Cardiac fibroblast (primary cell): Measurements from ENCODE around the gene TTLL11.
A peak's percentile ranks its signal among the peaks of the same experiment; 100 is the strongest.

Experiments used
- DNase-seq, 2 donors: peaks; one replicate each; pipeline versions ENCODE4 v3.0.0 to v3.0.0-alpha.2; 2010; ENCODE audit warnings: low read depth in 2 of 2
- H3K4me3 ChIP-seq, 2 donors: replicated peaks in 1 of 2; 1 replicate in 1 of 2; 2 replicates in 1 of 2; pipeline ENCODE4 v1.5.1; 2011; ENCODE audit warnings: low read depth in 2 of 2, low read length in 2 of 2, mild to moderate bottlenecking in 2 of 2, moderate library complexity in 1 of 2
- TF ChIP-seq, protein P1 (sequence below): IDR thresholded peaks from one replicate; pipeline ENCODE4 v1.5.1; 2011; ENCODE audit warnings: low read depth, mild to moderate bottlenecking, low read length, inconsistent platforms

The TTLL11 gene

DNA sequence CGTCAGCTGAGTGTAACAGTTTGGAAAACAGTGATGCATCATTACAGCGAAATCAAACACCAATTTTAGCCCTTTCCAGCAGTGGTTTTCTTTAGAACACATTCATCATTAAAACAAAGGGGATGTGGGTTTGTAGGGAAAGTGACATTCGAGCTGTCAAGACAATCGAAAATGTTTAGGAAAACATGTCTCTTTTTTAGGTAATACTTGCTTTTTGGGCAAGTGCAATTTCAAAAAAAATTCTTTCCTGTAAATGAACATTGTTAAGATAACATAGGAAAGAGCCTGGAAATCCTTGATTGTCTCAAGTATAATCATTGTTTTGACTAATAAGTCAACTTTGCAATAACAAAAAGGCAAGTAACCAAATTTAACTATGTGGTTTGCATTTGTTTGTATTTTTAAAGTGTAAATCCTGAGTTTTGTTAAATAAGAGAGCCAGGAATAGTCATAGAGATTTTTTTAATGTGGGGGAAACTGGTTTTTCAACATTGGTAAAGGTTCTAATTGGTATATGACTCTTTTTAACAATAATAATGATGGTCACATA is 182.5 kb downstream of the TTLL11 start:
- DNase-seq = no peak
- TF ChIP-seq, protein P1, sequence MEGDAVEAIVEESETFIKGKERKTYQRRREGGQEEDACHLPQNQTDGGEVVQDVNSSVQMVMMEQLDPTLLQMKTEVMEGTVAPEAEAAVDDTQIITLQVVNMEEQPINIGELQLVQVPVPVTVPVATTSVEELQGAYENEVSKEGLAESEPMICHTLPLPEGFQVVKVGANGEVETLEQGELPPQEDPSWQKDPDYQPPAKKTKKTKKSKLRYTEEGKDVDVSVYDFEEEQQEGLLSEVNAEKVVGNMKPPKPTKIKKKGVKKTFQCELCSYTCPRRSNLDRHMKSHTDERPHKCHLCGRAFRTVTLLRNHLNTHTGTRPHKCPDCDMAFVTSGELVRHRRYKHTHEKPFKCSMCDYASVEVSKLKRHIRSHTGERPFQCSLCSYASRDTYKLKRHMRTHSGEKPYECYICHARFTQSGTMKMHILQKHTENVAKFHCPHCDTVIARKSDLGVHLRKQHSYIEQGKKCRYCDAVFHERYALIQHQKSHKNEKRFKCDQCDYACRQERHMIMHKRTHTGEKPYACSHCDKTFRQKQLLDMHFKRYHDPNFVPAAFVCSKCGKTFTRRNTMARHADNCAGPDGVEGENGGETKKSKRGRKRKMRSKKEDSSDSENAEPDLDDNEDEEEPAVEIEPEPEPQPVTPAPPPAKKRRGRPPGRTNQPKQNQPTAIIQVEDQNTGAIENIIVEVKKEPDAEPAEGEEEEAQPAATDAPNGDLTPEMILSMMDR = no peak
- H3K4me3 ChIP-seq = no peak overlapping the region

- H3K4me3 ChIP-seq = no peak overlapping the region
- TF ChIP-seq, protein P1 = no peak
- DNase-seq = no peak
These were observed 184.0 kb downstream of the TTLL11 start for GRCh38 chr9:121909111-121909510.

GRCh38 chr9:121906074-121906870 is 186.8 kb downstream of the TTLL11 start:
- TF ChIP-seq, protein P1 = no peak
- no peak overlapping the region for H3K4me3 ChIP-seq
- peak; percentile 34 to 42 for DNase-seq

DNA sequence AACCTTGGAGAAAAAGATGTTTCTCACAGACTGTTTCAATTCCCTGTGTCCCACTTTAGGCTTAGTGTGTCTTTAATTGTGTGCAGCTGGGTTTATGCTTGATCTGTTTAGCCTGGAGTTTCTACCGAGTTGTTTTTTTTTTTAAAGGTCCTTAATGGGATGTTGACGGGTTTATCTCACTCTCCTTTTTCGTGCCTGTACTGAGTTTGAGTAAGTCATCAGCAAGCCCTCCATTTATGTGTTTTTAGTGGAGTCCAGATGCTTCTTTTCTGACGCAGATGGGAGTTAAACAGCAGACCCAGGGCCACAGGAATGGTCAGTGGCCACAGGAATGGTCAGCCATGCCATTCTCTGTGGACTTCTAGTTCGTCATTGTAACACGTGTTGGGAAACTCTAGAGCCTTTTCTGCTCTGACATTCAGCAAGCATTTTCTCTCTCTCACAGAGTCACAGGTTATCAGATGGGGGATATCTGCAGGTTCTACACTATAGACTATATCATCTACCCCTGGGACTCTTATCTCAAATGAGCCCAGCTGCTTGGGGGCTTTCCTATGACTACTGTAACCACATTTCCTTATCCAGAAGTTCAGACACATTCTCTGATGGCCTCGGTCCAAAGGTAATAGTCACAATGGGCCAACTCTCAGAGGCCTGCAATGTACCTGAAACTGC is 190.5 kb downstream of the TTLL11 start:
- TF ChIP-seq, protein P1 = no peak
- DNase-seq = peak; percentile 94 to 96
- H3K4me3 ChIP-seq = no peak overlapping the region

DNA sequence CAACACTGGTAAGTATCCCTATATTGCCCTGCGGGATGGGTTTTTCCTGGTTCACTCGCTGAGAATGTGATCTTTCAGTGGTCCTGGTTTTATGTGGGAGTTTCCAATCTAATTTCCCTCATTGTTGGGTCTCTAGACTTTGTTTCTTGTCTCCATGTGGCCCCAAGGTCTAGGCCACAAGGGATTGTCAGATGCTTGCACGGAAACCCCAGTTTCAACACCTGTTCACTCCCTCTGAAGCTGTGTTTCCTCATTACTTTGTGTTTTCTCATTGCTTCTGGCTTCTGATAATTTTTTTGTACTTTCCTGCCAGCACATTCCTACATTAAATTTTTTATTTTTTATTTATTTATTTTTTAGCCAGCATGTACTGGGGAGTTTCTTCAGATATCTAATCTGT is 191.5 kb downstream of the TTLL11 start:
- TF ChIP-seq, protein P1 = no peak
- peak in 1 of 2 donors; percentile 39 for DNase-seq
- no peak overlapping the region for H3K4me3 ChIP-seq

- no peak for DNase-seq
- H3K4me3 ChIP-seq = no peak overlapping the region
- TF ChIP-seq, protein P1 = no peak
These were observed 192.9 kb downstream of the TTLL11 start for GRCh38 chr9:121900163-121900562.
